Right renal cortex interstitium (tissue), 3 donors: ENCODE measurements around the gene KCNB1. TPM values are rescaled to one million over a fixed set of nuclear protein-coding genes. Genes with fewer than 3 reads are reported as not detected.
"Not testable (repeated sequence)": the region's sequence is repeated elsewhere in the genome, so short reads cannot be mapped to it uniquely, and the experiment has no call there.

Experiments used
- DNase-seq, 3 donors: peaks; one replicate each; pipeline ENCODE4 v3.0.0-alpha.2; 2013; ENCODE audit warnings: low read depth in 3 of 3, low spot score in 2 of 3
- polyA plus RNA-seq, 3 donors: library from polyadenylated mRNA; unstranded; fragments of 120-200 nt; gene quantifications; one replicate each; pipeline ENCODE4 v1.2.1, GENCODE V29; 2013; ENCODE audit not compliant: insufficient read length in 3 of 3

KCNB1 gene
- polyA plus RNA-seq, 3 donors: 0.47 to 0.51 (median 0.47) TPM

GRCh38 chr20:49412953-49413352 lies 69.5 kb downstream of the KCNB1 start:
- DNase-seq: no peak

DNA sequence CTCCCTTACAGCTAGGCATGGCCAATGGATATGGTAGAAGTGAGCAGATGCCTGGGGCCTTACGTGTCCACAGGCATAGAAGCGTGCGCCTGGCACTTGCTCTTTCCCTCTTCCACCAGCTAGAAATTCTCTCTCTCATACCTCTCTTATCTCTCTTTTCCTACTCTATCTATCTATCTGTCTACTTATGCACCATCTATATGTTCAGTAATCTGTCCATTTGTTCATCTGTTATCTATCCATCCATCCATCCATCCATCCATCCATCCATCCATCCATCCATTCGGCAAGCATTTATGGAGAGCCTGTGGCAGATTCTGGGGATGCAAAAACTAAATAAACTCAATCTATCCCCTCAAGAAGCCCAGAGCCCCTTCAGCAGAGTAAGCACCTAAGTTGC lies 70.2 kb downstream of the KCNB1 start:
- DNase-seq: no peak

DNA sequence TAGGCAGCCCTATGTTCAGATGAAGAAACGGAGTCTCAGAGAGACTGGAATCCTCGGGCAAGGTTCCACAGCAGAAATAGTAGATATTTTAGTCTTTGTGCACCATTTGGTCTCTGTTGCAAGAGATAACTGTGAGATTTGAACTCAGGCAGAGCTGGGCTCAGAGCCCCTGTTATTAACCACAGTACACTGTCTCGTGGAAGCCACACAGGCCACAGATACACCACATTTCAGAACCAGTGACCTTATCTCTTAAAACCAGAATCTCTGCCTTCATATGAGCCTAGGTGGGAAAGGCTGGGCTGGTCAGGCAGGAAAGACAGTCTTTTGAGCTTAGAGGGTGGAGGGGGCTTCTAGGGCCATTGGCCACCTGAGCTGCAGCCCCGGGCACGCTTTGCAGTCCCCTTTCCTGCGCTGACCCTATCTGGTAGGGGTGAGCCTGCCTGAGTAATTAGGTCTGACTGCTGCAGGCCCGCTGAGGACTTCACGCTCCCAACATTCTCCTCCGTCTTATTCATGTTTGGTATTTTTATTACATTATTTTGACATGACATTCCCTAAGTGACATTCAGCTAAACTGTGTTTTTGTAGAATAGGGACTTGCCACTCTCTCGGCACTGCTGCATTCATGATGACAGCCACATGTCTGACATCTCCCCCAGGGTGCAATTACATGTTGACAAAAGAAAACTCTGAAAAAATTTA lies 71.1 kb downstream of the KCNB1 start:
- DNase-seq: no peak

DNA sequence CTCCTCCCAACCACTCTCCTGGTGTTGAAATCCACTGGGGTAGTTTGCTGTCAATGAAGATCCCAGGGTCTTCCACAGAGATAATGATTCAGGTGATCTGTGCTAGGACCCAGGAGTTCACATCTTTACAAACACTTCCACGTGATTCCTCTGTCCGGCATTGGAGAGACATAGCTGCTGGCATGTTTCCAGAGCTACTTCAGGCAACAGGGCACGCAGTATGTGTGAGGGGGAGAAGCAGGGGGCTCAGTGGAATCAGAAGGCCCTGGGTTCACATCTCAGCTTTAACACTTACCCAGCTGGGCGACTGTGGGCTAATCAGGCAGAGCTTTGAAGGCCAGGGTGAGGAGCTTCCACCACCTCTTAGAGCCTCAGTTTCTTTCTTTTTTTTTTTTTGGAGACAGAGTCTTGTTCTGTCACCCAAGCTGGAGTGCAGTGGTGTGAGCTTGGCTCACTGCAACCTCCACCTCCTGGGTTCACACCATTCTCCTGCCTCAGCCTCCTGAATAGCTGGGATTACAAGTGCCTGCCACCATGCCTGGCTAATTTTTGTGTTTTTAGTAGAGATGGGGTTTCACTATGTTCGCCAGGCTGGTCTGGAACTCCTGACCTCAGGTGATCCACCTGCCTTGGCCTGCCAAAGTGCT lies 72.4 kb downstream of the KCNB1 start:
- not testable (repeated sequence) for DNase-seq

DNA sequence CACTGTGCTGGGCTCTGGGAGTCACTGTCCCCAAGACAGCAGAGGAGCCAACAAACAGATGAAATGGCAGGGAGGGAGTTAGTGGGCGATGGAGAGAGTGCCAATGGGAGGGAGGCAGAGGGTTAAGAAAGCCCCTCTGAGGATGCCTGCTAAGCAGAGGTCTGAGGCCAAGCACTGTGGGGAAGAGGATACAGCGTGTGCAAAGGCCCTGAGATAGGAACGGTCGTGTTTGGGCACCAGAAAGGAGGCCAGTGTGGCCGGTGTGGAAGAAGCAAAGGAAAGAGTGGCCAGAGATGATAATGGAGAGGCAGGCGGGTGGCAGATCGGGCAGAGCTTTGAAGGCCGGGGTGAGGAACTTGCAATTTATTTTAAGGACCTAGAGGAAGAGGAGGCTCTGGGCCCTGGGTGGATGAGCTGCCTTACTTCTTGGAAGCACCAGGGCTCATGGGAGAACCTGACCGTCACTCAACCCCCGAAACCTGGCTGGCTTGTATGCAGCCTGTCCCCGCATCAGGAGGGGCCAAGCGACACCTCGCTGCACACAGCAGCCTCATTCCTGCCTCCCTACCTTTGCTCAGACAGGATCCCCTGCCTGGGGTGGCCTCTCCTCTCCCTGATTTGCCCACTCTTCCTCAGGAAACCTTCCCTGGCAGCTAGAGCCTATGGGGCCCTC lies 73.0 kb downstream of the KCNB1 start:
- no peak for DNase-seq

DNA sequence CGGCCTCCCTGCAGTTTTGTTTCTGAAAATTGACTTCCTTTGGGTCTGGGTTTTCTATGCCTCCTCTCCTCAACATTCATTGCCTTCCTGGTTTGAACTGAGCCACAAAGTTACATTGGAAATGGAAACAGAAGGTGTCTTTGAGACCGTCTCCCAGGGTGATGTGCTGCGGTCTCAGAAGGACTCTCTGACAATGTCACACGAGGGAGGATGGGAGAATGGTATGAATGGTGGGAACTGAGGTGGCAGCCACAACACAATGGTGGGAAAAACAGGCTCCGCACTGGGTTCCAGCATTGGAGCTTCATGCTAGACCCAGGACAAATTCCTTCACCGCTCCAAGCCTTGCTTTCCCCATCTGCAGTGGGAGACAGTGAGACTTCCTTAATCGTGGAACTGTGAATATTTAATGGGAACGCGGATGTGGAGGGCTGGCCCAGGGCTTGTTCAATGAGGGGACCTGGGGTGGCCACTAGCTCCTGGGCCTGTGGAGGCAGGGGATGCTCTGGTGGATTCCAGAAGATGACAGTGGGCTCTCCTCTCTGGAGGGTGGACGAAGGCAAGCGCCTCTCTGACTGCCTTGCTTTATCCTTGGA lies 73.9 kb downstream of the KCNB1 start:
- no peak for DNase-seq

GRCh38 chr20:49406666-49407065 lies 75.8 kb downstream of the KCNB1 start:
- DNase-seq: no peak

- DNase-seq: no peak
These were observed 76.8 kb downstream of the KCNB1 start for GRCh38 chr20:49405696-49406095.

DNA sequence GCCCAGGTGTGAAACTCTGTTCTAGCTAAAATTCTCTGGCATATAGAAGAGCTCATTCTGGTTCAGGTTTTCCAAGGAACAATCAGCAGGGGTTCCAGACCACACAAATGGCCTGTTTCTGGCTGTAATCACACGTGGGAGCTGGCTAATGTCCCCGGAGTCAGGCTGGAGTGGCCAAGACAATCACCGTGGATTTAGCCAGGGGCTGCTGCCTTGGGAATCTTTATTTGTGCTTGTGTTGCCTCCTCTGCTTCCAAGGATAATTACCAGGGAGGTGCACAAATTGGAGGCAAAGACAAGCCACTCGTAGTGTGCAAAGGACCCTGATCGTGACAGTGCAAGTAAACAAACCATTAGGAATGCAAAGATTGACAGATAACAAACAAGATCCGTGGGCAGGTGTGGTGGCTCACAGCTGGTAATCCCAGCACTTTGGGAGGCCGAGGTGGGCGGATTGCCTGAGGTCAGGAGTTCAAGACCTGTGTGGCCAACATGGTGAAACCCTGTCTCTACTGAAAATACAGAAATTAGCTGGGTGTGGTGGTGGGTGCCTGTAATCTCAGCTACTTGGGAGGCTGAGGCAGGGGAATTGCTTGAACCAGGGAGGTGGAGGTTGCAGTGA lies 77.3 kb downstream of the KCNB1 start:
- DNase-seq: no peak

DNA sequence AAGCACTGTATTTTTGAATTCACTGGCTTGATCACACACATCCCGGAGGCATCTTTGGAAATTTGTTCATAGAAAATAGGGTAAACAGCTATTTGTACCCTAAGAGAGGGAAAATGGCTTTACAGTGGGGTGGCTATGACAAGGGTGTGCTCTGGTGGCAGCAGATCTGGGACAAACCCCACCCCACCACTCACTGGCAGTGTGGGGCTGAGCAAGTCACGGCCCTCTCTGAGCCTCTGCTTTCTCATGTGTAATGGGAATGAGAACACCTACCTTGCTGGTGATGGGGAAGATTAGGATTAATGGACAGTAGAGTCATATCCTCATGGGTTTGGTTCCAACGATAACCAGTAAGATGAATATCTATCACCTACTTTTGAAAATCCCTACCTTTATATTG lies 78.0 kb downstream of the KCNB1 start:
- no peak for DNase-seq

DNA sequence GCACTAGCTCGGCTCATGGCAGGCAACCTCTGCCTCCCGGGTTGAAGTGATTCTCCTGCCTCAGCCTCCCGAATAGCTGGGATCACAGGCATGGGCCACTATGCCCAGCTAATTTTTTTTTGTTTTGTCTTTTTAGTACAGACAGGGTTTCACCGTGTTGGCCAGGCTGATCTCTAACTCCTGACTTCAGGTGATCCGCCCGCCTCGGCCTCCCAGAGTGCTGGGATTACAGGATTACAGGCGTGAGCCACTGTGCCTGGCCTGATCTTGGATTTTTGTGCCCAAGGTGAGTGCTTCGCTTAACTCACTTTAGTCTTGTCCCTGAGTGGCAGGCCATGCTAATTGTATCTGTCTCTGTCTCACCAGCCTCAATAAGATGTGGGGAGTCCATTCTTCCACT lies 78.6 kb downstream of the KCNB1 start:
- DNase-seq: no peak

DNA sequence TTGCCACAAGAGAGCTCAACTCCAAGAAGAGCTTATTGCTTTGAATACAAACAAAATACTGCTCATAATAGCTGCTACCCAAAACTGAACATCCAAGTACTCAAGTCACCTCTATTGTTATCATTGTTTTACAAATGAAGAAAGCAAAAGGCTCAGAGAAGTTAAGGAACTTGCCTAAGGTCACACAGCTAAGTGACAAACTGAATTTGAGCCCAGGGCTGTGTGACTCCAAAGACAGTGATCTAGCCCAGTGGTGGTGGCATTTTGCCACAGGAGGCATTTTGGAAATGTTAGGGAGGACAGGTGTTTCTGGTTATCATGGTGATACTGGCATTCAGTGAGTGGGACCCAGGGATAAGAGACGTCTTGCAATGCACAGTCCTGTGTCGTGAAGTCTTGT lies 79.5 kb downstream of the KCNB1 start:
- DNase-seq: no peak

DNA sequence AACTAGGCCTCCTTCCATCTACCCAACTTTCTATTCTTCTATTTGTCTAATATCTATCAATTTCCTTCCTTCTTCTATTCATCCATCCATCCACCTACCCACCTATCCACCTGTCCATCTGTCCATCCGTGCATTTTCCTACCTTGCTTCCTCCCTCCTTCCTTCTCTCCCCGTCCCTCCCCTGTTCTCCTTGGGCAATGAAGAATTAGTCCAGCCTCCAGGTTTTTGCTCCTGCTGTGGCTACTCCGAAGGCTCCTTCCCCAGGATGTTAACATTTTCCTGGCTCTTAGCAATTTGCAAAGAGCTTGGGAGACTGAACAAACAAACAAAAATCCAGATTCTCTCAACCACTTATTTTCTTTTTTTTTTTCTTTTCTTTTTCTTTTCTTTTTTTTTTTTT lies 81.6 kb downstream of the KCNB1 start:
- DNase-seq: no peak

DNA sequence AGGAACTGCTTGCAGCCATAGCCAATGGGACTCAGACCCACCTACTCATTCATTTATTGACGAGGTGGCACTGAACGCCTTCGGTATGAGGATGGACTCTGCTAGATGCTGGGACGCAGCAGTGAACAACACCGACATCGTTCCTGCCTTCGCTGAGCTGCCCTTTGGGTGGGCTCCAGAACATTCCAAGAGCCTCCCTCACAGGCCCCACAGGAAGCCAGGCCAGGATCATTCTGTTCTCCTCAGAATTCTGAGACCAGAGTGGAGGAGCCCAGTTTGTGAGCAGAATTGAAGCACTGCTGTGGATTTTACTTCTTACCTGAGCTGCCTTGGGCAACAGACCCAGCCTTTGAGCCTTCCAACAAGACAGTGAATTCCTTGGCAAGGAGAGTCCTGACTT lies 82.1 kb downstream of the KCNB1 start:
- no peak for DNase-seq

- no peak for DNase-seq
These were observed 83.1 kb downstream of the KCNB1 start for GRCh38 chr20:49399329-49399728.

GRCh38 chr20:49398401-49399144 lies 83.9 kb downstream of the KCNB1 start:
- DNase-seq: no peak

DNA sequence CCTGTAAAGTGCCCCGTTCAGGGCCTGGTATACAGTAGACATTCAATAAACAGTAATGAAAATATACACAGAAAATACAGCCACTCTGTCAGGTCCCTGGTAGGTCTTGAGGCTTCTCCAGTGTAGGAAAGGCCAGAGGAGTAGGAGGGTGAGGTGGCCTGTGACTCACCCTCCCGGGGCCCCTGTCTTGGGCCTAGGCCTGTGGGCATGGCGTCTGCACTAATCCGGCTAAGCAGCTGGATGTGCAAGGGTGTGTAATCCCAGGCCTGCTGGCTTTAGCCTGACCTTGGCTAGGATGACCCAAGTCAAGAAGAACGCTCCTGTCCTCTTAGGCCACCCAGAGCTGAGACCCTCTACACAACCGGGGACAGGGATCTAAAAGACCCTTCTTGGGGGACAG lies 84.9 kb downstream of the KCNB1 start:
- no peak for DNase-seq

GRCh38 chr20:49396230-49396629 lies 86.2 kb downstream of the KCNB1 start:
- no peak for DNase-seq

- DNase-seq: no peak
These were observed 86.8 kb downstream of the KCNB1 start for GRCh38 chr20:49395659-49396058.

GRCh38 chr20:49395183-49395582 lies 87.3 kb downstream of the KCNB1 start:
- no peak for DNase-seq

DNA sequence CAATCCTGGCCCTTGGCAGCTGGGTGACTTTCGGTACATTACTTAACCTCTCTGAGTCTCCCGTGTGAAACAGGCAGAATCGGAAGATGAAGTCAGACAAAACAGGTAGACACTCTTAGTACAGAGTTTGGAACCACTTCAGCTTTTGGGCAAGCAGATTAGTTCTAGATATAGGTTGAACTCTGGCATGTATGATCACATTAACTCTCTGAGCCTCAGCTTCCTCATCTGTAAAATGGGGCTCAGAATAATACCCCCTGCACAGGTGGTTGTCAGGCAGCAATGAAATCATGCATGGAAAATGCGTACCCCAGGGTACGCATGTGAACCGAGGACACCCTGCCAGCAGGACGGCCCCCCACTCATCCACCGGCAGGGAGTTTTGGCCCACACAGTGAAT lies 87.7 kb downstream of the KCNB1 start:
- DNase-seq: no peak
